Mammary epithelial cell (primary cell): ENCODE data around the gene KMT2B.

ENCODE experiments used
- EZH2 ChIP-seq: IDR thresholded peaks from 2 replicates; pipeline ENCODE4 v1.6.1; 2012; ENCODE audit warnings: low read length, inconsistent platforms, borderline replicate concordance
- TF ChIP-seq, protein P1 (sequence below), 2 donors: IDR thresholded peaks in 1 of 2; conservative IDR thresholded peaks in 1 of 2; 2 replicates each; pipeline ENCODE4 v1.5.1; 2011 to 2012; ENCODE audit warnings: inconsistent platforms in 2 of 2, low read length in 2 of 2, mild to moderate bottlenecking in 2 of 2, control low read depth in 1 of 2, low read depth in 1 of 2; ENCODE audit not compliant: insufficient read depth in 1 of 2; ENCODE audit errors: extremely low read depth in 1 of 2

DNA sequence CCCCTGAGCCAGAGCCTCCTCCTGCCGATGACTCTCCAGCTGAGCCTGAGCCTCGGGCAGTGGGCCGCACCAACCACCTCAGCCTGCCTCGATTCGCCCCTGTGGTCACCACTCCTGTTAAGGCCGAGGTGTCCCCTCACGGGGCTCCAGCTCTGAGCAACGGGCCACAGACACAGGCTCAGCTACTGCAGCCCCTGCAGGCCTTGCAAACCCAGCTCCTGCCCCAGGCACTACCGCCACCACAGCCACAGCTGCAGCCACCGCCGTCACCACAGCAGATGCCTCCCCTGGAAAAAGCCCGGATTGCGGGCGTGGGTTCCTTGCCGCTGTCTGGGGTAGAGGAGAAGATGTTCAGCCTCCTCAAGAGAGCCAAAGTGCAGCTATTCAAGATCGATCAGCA, 3.6 kb downstream of the KMT2B start:
- TF ChIP-seq, protein P1, sequence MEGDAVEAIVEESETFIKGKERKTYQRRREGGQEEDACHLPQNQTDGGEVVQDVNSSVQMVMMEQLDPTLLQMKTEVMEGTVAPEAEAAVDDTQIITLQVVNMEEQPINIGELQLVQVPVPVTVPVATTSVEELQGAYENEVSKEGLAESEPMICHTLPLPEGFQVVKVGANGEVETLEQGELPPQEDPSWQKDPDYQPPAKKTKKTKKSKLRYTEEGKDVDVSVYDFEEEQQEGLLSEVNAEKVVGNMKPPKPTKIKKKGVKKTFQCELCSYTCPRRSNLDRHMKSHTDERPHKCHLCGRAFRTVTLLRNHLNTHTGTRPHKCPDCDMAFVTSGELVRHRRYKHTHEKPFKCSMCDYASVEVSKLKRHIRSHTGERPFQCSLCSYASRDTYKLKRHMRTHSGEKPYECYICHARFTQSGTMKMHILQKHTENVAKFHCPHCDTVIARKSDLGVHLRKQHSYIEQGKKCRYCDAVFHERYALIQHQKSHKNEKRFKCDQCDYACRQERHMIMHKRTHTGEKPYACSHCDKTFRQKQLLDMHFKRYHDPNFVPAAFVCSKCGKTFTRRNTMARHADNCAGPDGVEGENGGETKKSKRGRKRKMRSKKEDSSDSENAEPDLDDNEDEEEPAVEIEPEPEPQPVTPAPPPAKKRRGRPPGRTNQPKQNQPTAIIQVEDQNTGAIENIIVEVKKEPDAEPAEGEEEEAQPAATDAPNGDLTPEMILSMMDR (conservative IDR thresholded peaks at IDR 0.05 in 1 of 2, IDR thresholded peaks at IDR 0.05 in 1 of 2; ENCODE audit: extremely low read depth in 1 of 2, insufficient read depth in 1 of 2, low read depth in 1 of 2, low read length in 2 of 2): no peak
- TF ChIP-seq EZH2: no peak
